Right atrium auricular region (tissue), 2 donors: Measurements from ENCODE around the gene ARL9. TPM values are rescaled to one million over a fixed set of nuclear protein-coding genes. Genes with fewer than 3 reads are reported as not detected.
"Not testable (repeated sequence)": the region's sequence is repeated elsewhere in the genome, so short reads cannot be mapped to it uniquely, and the experiment has no call there.

Source experiments
- DNase-seq: peaks from one replicate; pipeline ENCODE4 v3.0.0-alpha.2; 2019; ENCODE audit warnings: low spot score
- H3K27ac ChIP-seq, 2 donors: fragments of 200-600 bp; sonication (generic); 1 replicate in 1 of 2; 2 replicates in 1 of 2; pipeline ENCODE4 v1.5.1; 2016 to 2019
- H3K27me3 ChIP-seq, 2 donors: fragments of 200-600 bp; sonication (generic); one replicate each; pipeline versions ENCODE4 v1.5.1 to v1.6.0; 2017 to 2019
- H3K36me3 ChIP-seq: fragments of 200-600 bp; sonication (generic); one replicate; pipeline ENCODE4 v1.5.1; 2016
- H3K4me1 ChIP-seq, 2 donors: fragments of 200-600 bp; sonication (generic); one replicate each; pipeline versions ENCODE4 v1.5.1 to v1.6.0; 2017 to 2019
- H3K4me3 ChIP-seq, 2 donors: fragments of 200-600 bp; sonication (generic); 1 replicate in 1 of 2; 2 replicates in 1 of 2; pipeline ENCODE4 v1.5.1; 2017 to 2019; ENCODE audit warnings: mild to moderate bottlenecking in 1 of 2, moderate library complexity in 1 of 2
- H3K9me3 ChIP-seq, 2 donors: fragments of 200-600 bp; sonication (generic); one replicate each; pipeline ENCODE4 v1.5.1; 2019
- total RNA-seq, 2 donors: library from RNA; depleted of rRNA; stranded (reverse); fragments of >200 nt; gene quantifications; one replicate each; pipeline ENCODE4 v1.1.0, GENCODE V29; 2016
- TF ChIP-seq, protein P1 (sequence below), 2 donors: fragments of 200-600 bp; sonication (generic); IDR thresholded peaks; one replicate each; pipeline ENCODE4 v1.5.1; 2019; ENCODE audit warnings: antibody characterized with exemption in 2 of 2

ARL9 gene
- total RNA-seq, 2 donors from 2014 or later = not detected

DNA sequence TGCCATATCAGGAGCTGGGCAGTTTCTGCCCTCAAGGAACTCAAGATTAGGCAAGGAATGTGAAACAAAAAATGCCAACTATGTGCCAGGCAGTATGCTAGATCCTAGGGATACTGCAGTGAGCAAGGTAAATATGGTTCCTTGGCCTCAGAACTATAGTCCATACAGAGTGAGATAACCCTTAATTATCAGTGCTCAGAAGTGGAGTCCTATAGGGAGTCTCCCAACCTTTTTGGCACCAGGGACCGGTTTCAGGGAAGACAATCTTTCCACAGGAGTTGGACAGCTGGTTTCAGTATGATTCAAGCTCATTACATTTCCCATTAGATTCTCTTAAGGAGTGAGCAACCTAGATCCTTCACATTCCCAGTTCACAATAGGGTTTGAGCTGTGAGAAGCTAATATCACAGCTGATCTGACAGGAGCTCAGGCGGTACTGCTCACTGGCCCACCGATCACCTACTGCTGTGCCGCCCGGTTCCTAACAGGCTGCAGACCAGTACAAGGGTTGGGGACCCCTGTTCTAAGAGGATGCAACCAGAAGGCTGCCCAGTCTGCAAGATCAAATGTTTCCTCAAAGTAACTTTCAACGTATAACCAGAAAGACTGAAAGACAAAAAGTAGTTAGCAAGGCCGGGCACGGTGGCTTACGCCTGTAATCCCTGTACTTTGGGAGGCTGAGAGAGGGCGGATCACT is 39.8 kb upstream of the ARL9 start:
- Histone ChIP-seq H3K27ac (no peak overlapping the region), H3K4me3 (peak overlapping the region in 1 of 2 donors; percentile 100), H3K4me1 (peaks cover 0 to 36% of the 10 kb centered on the region in 2 donors)

DNA sequence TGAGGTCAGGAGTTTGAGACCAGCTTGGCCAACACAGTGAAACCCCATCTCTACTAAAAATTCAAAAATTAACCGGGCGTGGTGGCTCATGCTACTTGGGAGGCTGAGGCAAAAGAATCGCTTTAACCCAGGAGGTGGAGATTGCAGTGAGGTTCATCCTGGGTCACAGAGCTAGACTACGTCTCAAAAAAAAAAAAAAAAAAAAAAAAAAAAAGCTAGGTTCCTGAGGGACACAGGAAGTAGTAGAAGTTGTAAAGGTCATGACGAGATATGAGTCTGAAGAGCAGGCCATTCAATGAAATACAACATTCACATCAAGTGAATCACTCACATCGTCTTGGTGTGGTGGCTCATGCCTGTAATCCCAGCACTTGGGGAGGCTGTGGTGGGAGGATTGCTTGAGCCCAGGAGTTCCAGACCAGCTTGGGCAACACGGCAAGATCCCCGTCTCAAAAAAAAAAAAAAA is 39.3 kb upstream of the ARL9 start:
- H3K4me3 ChIP-seq = peak overlapping the region; percentile 96 to 100
- peaks cover 16% of the 10 kb centered on the region for H3K36me3 ChIP-seq
- peak overlapping the region; percentile 83 to 87 for H3K27ac ChIP-seq
- peaks cover 0 to 36% of the 10 kb centered on the region in 2 donors for H3K4me1 ChIP-seq
- not testable (repeated sequence) for DNase-seq, H3K9me3 ChIP-seq, H3K27me3 ChIP-seq

More for the DNA sequence above, 39.8 kb upstream of the ARL9 start:
- H3K27me3 ChIP-seq = no peaks in the 10 kb centered on the region
- TF ChIP-seq, protein P1, sequence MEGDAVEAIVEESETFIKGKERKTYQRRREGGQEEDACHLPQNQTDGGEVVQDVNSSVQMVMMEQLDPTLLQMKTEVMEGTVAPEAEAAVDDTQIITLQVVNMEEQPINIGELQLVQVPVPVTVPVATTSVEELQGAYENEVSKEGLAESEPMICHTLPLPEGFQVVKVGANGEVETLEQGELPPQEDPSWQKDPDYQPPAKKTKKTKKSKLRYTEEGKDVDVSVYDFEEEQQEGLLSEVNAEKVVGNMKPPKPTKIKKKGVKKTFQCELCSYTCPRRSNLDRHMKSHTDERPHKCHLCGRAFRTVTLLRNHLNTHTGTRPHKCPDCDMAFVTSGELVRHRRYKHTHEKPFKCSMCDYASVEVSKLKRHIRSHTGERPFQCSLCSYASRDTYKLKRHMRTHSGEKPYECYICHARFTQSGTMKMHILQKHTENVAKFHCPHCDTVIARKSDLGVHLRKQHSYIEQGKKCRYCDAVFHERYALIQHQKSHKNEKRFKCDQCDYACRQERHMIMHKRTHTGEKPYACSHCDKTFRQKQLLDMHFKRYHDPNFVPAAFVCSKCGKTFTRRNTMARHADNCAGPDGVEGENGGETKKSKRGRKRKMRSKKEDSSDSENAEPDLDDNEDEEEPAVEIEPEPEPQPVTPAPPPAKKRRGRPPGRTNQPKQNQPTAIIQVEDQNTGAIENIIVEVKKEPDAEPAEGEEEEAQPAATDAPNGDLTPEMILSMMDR (IDR thresholded peaks at IDR 0.05) = no peak
- DNase-seq = no peak
- peaks cover 11% of the 10 kb centered on the region for H3K36me3 ChIP-seq
- no peaks in the 10 kb centered on the region for H3K9me3 ChIP-seq

DNA sequence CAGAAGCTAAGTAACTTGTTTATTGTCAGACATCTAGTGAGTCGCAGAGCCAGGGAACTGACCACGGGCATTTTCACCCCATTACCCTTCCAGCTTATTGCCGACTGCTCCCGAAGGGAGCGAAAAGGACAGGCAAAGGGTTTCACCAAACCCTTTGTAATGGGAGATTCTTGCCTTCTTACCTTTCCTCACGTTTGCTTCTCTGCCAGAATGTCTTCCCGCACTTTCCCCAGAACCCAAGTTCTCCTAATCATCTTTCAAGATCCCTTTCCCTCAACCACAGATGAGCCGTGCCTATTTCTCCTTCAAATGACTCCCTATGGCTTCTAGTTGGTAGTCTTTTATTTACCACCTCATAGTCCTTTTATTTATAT is 38.7 kb upstream of the ARL9 start:
- Histone ChIP-seq H3K27ac (peak overlapping the region; percentile 83 to 87), H3K9me3 (no peaks in the 10 kb centered on the region), H3K4me3 (peak overlapping the region; percentile 96 to 100), H3K27me3 (no peaks in the 10 kb centered on the region), H3K4me1 (peaks cover 0 to 36% of the 10 kb centered on the region in 2 donors), H3K36me3 (peaks cover 16% of the 10 kb centered on the region)
- DNase-seq = no peak
- TF ChIP-seq, protein P1 (IDR thresholded peaks at IDR 0.05) = no peak

DNA sequence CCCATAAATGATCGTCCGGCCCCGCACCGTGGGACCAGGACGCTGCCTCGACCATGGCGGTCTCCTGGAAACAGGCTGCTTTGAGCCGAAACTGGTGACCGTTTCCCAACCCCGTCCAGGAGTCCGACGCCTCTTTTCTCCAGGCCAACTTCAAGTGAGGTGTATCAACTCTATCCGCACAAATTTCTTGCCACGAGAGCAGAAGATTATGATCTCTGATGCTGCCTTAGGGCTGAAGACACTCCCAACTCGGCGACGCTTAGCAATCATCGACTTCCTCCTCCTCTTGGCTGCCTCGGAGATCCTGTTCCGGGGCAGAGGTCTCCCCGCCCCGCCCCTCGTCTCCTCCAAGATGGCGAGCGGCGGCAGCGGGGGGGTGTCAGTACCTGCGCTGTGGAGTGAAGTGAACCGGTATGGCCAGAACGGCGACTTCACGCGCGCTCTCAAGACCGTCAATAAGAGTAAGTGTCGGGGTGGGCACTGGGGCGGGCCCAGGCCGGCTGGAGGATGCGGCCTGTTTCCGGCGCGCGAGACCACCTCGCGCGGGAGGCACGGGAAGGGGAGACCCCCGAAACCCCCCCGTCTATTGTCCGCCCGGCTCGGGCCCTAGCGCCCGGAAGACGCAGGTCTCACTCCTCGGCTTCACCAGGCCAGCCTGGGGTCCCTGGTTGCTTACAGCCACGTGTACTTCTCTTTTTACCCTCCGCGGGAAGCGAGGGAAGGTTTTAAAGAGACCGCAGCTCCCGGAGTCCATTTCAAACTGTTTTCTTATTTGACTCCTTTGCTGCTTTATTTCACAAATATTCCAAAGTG is 38.1 kb upstream of the ARL9 start, which contains the start of gene SRP72:
SRP72 (plus strand) TSS at position 334 of the 813 bp plus-strand sequence; CDS start at position 353, 19 bp downstream.
- peak; percentile 86 for DNase-seq
- Histone ChIP-seq H3K9me3 (no peaks in the 10 kb centered on the region), H3K4me3 (peak within 1 kb of the TSS; percentile 96 to 100), H3K27me3 (no peaks in the 10 kb centered on the region), H3K4me1 (peaks cover 0 to 36% of the 10 kb centered on the region in 2 donors), H3K36me3 (peaks cover 20% of the 10 kb centered on the region), H3K27ac (peak within 1 kb of the TSS; percentile 83 to 87)
- TF ChIP-seq, protein P1 (IDR thresholded peaks at IDR 0.05) = no peak

DNA sequence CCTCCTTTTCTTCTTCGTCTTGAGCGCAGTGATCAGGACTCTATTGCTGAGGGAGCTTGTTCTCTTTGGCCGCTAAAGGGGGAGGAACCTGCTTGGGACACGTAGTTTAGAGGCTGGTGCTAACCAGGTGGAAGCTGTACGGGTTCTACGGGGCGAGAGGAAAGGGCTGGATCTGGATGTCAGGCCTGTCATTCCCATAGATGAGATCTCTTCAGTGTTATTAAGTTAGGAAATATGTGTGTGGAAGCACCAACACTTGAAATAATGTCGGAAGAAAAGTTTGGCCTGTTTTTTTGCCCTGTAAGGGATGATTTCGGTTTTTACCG is 37.5 kb upstream of the ARL9 start:
- peak overlapping the region; percentile 83 to 87 for H3K27ac ChIP-seq

More for the DNA sequence above, 37.5 kb upstream of the ARL9 start:
- no peaks in the 10 kb centered on the region for H3K27me3 ChIP-seq
- no peaks in the 10 kb centered on the region for H3K9me3 ChIP-seq
- H3K36me3 ChIP-seq = peaks cover 25% of the 10 kb centered on the region
- H3K4me1 ChIP-seq = peaks cover 0 to 36% of the 10 kb centered on the region in 2 donors
- no peak for DNase-seq
- H3K4me3 ChIP-seq = peak overlapping the region; percentile 96 to 100
- TF ChIP-seq, protein P1 (IDR thresholded peaks at IDR 0.05) = no peak
